ENCODE results near the gene VPS37C. TPM values are rescaled to one million over a fixed set of nuclear protein-coding genes. Genes with fewer than 3 reads are reported as not detected.

Gene VPS37C
- total and polyA plus RNA-seq, 9 of the 15 experiments (the other 6 are each of a cell fraction or from before 2014, with no cell fraction given): 0.62 to 29.8 (median 11.5) TPM

DNA sequence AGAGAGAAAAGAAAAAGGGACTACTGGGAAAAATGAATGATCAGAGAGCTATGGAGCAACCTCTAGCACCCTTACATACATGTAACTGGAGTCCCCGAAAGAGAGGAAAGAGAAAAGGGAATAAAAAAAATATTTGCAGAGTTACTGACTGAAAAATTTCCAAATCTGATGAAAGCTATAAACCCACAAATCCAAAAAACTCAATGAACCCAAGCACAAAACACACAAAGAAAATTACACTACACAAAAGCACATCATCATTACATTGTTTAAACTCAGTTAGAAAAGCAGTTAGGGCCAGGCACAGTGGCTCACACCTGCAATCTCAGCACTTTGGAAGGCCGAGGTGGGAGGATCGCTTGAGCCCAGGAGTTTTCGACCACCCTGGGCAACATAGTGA lies 6.7 kb downstream of the VPS37C start:
- POLR2A ChIA-PET: interaction anchor here (0.7 kb wide), 1 partner anchor 172 kb away, joined by 3 read pairs; no protein-coding TSS in a partner anchor
- CTCF ChIA-PET (ENCODE audit: low intra/inter-chr PET ratio): no interaction called here
- Histone ChIP-seq H3K36me3 (ENCODE audit: control insufficient read depth, insufficient read depth, low read length) (peaks cover 25% of the 10 kb centered on the region; the same call in 2 of the 3 replicates), H3K4me1 (replicated peaks in 1 of 2; ENCODE audit: control insufficient read depth in 2 of 2, insufficient read depth in 2 of 2, low read length in 2 of 2) (peaks cover 32 to 38% of the 10 kb centered on the region in 2 experiments), H4K20me1 (replicated peaks; ENCODE audit: control insufficient read depth, insufficient read depth, low read length) (peaks cover 23% of the 10 kb centered on the region), H2AFZ (ENCODE audit: low read depth, low read length) (no peak overlapping the region), H3K9ac (ENCODE audit: insufficient read depth in 1 of 2, low read depth in 2 of 2, low read length in 2 of 2) (no peak overlapping the region), H3K27me3 (ENCODE audit: control insufficient read depth in 2 of 2, insufficient read depth in 2 of 2, low read length in 2 of 2) (no peaks in the 10 kb centered on the region), H3K27ac (ENCODE audit: extremely low read depth, low read depth, low read length) (no peak overlapping the region), H3K4me2 (ENCODE audit: insufficient read depth, low read length) (no peak overlapping the region), H3K79me2 (ENCODE audit: control insufficient read depth, insufficient read depth, low read length) (peaks cover 92% of the 10 kb centered on the region), H3K4me3 (no peak overlapping the region), H3K9me3 (replicated peaks; ENCODE audit: control insufficient read depth, insufficient read depth, low read depth, low read length) (peaks cover 3% of the 10 kb centered on the region; the same call in 1 of the 2 replicates), H3K9me1 (ENCODE audit: control insufficient read depth, insufficient read depth, low read length) (peaks cover 10% of the 10 kb centered on the region)
- 97% methylated on average over 4 of the region's 4 CpGs for WGBS (ENCODE audit: insufficient coverage, low coverage, missing lambda C conversion rate)
- in situ Hi-C loops (cut with MboI): no loop called here
- no TSS peak for BruUV-seq (replicated peaks)
- no peak for FAIRE-seq
- ATAC-seq: no peak
- no peak for DNase-seq (ENCODE audit: extremely low read depth in 1 of 4, low spot score in 3 of 4)
- intact Hi-C loops (cut with micrococcal nuclease): no loop called here
- no peak for TF ChIP-seq MIER1 (IDR thresholded peaks at IDR 0.05; ENCODE audit: low read depth)
- TF ChIP-seq, protein P1, sequence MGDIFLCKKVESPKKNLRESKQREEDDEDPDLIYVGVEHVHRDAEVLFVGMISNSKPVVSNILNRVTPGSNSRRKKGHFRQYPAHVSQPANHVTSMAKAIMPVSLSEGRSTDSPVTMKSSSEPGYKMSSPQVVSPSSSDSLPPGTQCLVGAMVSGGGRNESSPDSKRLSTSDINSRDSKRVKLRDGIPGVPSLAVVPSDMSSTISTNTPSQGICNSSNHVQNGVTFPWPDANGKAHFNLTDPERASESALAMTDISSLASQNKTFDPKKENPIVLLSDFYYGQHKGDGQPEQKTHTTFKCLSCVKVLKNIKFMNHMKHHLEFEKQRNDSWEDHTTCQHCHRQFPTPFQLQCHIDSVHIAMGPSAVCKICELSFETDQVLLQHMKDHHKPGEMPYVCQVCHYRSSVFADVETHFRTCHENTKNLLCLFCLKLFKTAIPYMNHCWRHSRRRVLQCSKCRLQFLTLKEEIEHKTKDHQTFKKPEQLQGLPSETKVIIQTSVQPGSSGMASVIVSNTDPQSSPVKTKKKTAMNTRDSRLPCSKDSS (IDR thresholded peaks at IDR 0.05; ENCODE audit: low read depth, partially characterized antibody): peak; percentile 79
- 0 out of 2 replicates have a peak, but pooled peaks have one; percentile 39 for TF ChIP-seq ZNF121 (CRISPR knock-in tag; conservative IDR thresholded peaks at IDR 0.05)
- TF ChIP-seq ZNF146 (CRISPR knock-in tag; IDR thresholded peaks at IDR 0.05; ENCODE audit: unreplicated experiment): no peak
